ENCODE results near the gene HLA-DQB2. TPM values are rescaled to one million over a fixed set of nuclear protein-coding genes. Genes with fewer than 3 reads are reported as not detected.
A peak's percentile ranks its signal among the peaks of the same experiment; 100 is the strongest.
"Not testable (repeated sequence)": the region's sequence is repeated elsewhere in the genome, so short reads cannot be mapped to it uniquely, and the experiment has no call there.

The HLA-DQB2 gene
- total and polyA plus RNA-seq, 2 donors (not counting 3 experiments of a cell fraction or from before 2014, with no cell fraction given) = not detected

GRCh38 chr6:32752580-32752979 is 10.8 kb downstream of the HLA-DQB2 start:
- TF ChIP-seq POLR2AphosphoS5 (IDR thresholded peaks at IDR 0.05; ENCODE audit: insufficient read depth, low read depth, low read length) = no peak
- TF ChIP-seq, protein P1, sequence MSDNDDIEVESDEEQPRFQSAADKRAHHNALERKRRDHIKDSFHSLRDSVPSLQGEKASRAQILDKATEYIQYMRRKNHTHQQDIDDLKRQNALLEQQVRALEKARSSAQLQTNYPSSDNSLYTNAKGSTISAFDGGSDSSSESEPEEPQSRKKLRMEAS (IDR thresholded peaks at IDR 0.05; ENCODE audit: insufficient read depth, insufficient read length) = no peak
- TF ChIP-seq EZH2 (IDR thresholded peaks at IDR 0.05; ENCODE audit: borderline replicate concordance, low read depth, low read length, severe bottlenecking) = no peak
- TF ChIP-seq JUN (IDR thresholded peaks at IDR 0.05; ENCODE audit: borderline replicate concordance, insufficient read depth, insufficient read length, low read depth) = no peak
- TF ChIP-seq GATA2 (IDR thresholded peaks at IDR 0.05; ENCODE audit: insufficient read depth, insufficient read length, low read depth, low read length) = no peak
- TF ChIP-seq FOS (IDR thresholded peaks at IDR 0.05; ENCODE audit: borderline replicate concordance, insufficient read depth, low read length) = no peak
- no peak for FAIRE-seq
- dilution Hi-C loops (cut with MboI; ENCODE audit: extremely low pct_ligation_motif_present, low sequenced_read_pairs) = no loop called here

DNA sequence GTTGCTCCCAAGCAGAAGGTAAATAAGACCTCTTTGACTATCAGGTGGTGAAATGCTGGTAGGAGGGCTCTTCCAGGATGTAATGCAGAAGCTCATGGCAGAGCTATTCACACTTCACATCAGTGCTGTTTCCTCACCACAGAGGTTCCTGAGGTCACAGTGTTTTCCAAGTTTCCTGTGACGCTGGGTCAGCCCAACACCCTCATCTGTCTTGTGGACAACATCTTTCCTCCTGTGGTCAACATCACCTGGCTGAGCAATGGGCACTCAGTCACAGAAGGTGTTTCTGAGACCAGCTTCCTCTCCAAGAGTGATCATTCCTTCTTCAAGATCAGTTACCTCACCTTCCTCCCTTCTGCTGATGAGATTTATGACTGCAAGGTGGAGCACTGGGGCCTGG is 17.7 kb downstream of the HLA-DQB2 start:
- H3K4me2 ChIP-seq (ENCODE audit: insufficient read depth, low read length); H3K36me3 ChIP-seq (ENCODE audit: control insufficient read depth in 2 of 2, extremely low read depth in 1 of 2, insufficient read depth in 2 of 2, low read length in 2 of 2); DNase-seq (ENCODE audit: low read depth, low spot score); H3K4me1 ChIP-seq (ENCODE audit: control insufficient read depth, extremely low read depth, insufficient read depth, low read length); H3K4me3 ChIP-seq (replicated peaks in 1 of 3; ENCODE audit: insufficient read depth in 1 of 3, low read depth in 1 of 3, low read length in 3 of 3); H3K27ac ChIP-seq (ENCODE audit: insufficient read depth, low read depth, low read length); H4K20me1 ChIP-seq (replicated peaks; ENCODE audit: control insufficient read depth, extremely low read depth, insufficient read depth, low read length); POLR2A ChIA-PET; BruUV-seq (replicated peaks); H3K79me2 ChIP-seq (ENCODE audit: control insufficient read depth, insufficient read depth, low read length); H3K9me3 ChIP-seq (replicated peaks; ENCODE audit: control insufficient read depth, insufficient read depth, low read length); H2AFZ ChIP-seq (ENCODE audit: low read depth, low read length); H3K9ac ChIP-seq (replicated peaks; ENCODE audit: extremely low read depth, insufficient read depth, low read length); intact Hi-C loops (cut with micrococcal nuclease); H3K9me1 ChIP-seq (replicated peaks; ENCODE audit: control insufficient read depth, extremely low read depth, insufficient read depth, low read length); dilution Hi-C loops (cut with MboI; ENCODE audit: extremely low pct_ligation_motif_present, low sequenced_read_pairs): not testable (repeated sequence)
- FAIRE-seq = peak; percentile 43
- CTCF ChIA-PET = interaction anchor here (1.2 kb wide), 1 partner anchor 11 kb away, joined by 3 read pairs; no protein-coding TSS in a partner anchor
- peaks cover 8 to 19% of the 10 kb centered on the region in 2 experiments for H3K27me3 ChIP-seq (ENCODE audit: control insufficient read depth in 2 of 2, insufficient read depth in 2 of 2, low read length in 2 of 2)

More at GRCh38 chr6:32752580-32752979, 10.8 kb downstream of the HLA-DQB2 start:
- no peak overlapping the region for H3K9ac ChIP-seq (replicated peaks; ENCODE audit: extremely low read depth, insufficient read depth, low read length)
- no peak overlapping the region for H3K27ac ChIP-seq (ENCODE audit: insufficient read depth, low read depth, low read length)
- BruUV-seq (replicated peaks) = no TSS peak
- ChIA-PET CTCF (no interaction called here), POLR2A (no interaction called here)
- no peaks in the 10 kb centered on the region for H3K79me2 ChIP-seq (ENCODE audit: control insufficient read depth, insufficient read depth, low read length)
- no peak overlapping the region for H3K4me2 ChIP-seq (ENCODE audit: insufficient read depth, low read length)
- no peak overlapping the region for H2AFZ ChIP-seq (ENCODE audit: low read depth, low read length)
- H3K27me3 ChIP-seq (ENCODE audit: control insufficient read depth in 2 of 2, insufficient read depth in 2 of 2, low read length in 2 of 2) = peaks cover 2 to 25% of the 10 kb centered on the region in 2 experiments
- no peak overlapping the region for H3K4me3 ChIP-seq (replicated peaks in 1 of 3; ENCODE audit: insufficient read depth in 1 of 3, low read depth in 1 of 3, low read length in 3 of 3)
- no peaks in the 10 kb centered on the region for H4K20me1 ChIP-seq (replicated peaks; ENCODE audit: control insufficient read depth, extremely low read depth, insufficient read depth, low read length)
- H3K36me3 ChIP-seq (ENCODE audit: control insufficient read depth in 2 of 2, extremely low read depth in 1 of 2, insufficient read depth in 2 of 2, low read length in 2 of 2) = no peaks in the 10 kb centered on the region
- no peaks in the 10 kb centered on the region for H3K4me1 ChIP-seq (ENCODE audit: control insufficient read depth, extremely low read depth, insufficient read depth, low read length)
- DNase-seq (ENCODE audit: low read depth, low spot score) = no peak
- intact Hi-C loops (cut with micrococcal nuclease) = no loop called here
- H3K9me3 ChIP-seq (replicated peaks; ENCODE audit: control insufficient read depth, insufficient read depth, low read length) = no peaks in the 10 kb centered on the region
- H3K9me1 ChIP-seq (replicated peaks; ENCODE audit: control insufficient read depth, extremely low read depth, insufficient read depth, low read length) = no peaks in the 10 kb centered on the region
